Measurements from ENCODE around the gene SMYD3.

SMYD3 gene

DNA sequence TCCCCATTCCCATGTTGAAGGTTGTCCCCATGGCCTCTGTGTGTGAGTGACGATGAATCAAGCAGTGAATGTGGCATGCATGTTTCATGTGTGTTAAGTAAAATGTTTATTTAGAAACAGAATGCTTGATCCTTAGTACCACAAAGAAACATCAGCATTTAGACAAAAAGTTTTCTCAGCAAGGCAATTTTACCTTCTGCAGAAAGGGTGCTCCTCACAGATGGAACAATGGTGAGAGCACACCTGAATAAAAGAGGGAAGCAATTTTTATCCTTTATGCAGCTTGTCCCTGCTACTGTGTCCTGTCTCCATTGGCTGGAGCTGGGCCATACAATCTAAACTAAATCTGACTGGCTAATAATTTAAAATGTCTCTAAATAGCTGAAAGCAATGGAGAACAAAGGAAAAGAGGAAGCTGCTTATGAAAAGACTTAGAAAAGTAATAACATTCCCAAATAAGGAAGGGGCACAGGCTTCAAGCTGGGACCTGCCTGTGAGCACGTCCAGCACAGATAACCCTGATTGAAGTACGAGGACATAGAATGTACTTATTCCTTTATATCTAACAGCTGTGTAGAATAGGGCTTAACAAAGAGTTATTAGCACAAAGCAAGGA lies 8.4 kb upstream of the SMYD3 start:
- DNase-seq (ENCODE audit: low spot score) = no peak

GRCh38 chr1:246513619-246514343 lies 6.7 kb upstream of the SMYD3 start:
- DNase-seq (ENCODE audit: low spot score) = no peak

- no peak for DNase-seq (ENCODE audit: low spot score)
Observed at GRCh38 chr1:246513041-246513440, 6.0 kb upstream of the SMYD3 start.

DNA sequence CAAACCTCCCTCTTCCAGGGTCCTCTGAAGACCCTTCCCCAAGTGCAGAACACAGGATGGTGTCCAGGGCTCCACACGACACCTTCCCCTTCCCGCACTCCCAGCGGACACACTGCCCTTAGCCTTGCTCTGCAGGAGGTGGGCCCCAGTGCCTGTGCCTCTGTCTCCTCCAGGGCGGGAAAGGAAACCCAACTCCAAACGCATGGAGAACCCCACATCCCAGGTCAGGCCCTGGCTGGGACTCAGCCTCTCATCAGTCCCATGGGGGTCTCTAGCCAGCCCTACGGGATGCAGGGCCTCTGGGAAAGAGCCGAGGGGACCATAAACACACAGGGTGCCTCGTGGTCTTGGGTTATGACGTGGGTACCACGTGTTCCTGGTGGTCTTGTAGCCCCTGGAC lies 5.6 kb upstream of the SMYD3 start:
- DNase-seq (ENCODE audit: low spot score) = no peak

GRCh38 chr1:246512230-246512629 lies 5.2 kb upstream of the SMYD3 start:
- no peak for DNase-seq (ENCODE audit: low spot score)

DNA sequence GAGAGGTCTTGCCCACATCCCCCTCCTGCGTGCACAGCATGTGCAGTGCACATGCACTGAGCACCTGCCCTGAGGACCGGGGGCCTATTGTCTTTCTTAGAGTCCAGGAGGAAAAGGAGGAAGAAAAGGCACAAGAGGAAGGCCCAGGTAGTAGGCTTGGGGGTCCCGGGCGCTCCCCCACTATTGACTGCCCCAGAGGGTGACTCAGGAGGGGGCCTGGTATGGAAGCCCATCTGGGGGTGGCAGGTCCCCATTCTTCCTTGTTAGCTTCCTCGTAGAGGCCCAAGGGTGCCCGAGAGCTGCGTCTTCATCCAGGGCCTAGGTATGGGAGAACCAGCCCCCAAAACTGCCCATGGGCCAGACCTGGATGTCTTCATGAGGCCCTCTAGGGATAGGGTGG lies 4.1 kb upstream of the SMYD3 start:
- no peak for DNase-seq (ENCODE audit: low spot score)

GRCh38 chr1:246510147-246511030 lies 3.3 kb upstream of the SMYD3 start:
- DNase-seq (ENCODE audit: low spot score) = no peak

GRCh38 chr1:246508897-246509688 lies 2.0 kb upstream of the SMYD3 start:
- no peak for DNase-seq (ENCODE audit: low spot score)

DNA sequence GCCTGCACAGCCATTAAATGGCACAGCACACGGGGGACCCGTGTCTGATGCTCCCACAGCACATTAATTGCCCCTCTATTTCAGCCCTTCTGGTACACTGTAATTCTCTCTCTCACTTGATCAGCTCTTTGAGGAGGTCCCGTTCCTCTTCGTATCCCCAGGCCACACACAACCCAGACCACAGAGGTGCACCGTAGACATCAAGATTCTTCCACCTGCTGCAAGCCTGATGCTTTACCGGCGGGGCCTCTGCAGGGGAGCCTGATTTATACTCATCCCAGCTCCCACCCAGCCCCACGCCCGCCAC lies 759 bp downstream of the SMYD3 start:
- no peak for DNase-seq (ENCODE audit: low spot score)

GRCh38 chr1:246503341-246503740 lies 3.7 kb downstream of the SMYD3 start:
- DNase-seq (ENCODE audit: low spot score) = no peak

DNA sequence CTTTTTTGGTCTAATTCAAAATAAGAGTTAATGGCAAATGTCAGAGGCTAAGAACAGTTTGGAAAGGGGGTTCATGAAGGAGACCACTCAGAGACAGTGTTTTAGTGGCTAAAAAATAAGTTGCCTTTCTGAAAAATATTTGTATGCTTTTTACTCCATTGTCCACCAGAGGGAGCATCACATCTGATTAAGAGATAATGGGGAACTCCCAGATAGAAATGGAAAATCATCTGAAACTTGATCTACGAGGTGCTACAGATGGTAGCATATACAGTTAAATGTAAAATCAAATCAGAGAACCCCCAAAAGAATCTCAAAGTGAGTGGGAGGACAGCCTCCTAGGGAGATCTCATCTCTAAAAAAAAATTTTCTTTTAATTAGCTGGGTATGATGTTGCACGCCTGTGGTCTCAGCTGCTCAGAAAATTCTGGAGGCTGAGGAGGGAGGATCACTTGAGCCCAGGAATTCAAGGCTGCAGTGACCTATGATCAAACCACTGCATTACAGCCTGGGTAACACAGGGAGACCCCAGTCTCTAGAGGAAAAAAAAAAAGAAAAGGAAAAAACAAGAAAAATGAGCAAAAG lies 9.7 kb downstream of the SMYD3 start:
- DNase-seq (ENCODE audit: low spot score) = peak; percentile 79

DNA sequence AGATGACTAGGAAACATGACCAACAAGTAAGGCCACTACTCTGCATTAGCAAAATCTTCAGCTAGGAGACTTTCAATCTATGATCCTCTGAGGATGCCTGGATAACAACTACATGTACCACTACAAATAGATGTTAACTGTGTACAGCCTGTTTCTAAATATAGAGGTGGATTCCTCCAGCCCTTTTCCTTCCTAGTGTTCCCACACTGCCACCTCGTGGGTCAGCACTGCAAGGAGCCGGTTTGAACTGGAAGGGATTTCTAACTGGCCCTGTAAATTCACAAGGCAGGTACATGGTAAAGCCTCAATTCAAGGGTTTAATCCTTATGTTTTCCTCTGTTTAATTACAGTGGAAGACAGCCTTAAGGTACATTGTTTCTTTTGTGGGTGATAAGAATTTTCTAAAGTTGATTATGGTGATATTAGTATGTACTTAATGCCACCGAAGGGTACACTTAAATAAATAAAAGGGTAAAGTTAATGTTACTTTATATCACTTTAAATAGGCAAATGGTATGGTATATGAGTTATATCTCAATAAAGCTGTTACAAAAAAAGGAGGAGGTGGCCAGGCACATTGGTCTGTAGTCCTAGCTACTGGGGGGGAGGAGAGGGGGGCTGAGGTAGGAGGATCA lies 14.4 kb downstream of the SMYD3 start:
- DNase-seq (ENCODE audit: low spot score) = peak; percentile 84

DNA sequence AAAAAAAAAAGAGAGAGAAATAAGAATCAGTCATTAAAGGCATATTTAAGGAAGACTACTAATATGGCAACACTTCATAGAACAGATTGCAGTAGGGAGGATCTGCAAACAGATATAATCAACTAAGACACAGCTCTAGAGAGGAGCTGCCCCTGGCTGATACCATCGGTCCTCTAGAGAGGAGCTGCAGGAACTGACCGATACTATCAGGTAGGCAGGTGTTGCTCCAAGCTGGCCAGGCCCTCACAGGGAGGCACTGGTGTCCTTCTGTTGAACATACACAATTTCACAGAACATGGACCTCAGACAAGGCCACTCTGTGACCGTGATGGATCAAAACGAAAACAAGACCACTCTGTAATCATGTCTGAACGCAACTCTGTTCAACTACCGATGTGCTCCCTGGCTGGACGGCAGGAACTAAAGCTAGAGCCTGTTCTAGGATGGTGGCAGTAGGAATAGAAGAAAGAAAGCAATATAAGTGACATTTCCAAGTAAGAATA lies 15.5 kb downstream of the SMYD3 start:
- no peak for DNase-seq (ENCODE audit: low spot score)

DNA sequence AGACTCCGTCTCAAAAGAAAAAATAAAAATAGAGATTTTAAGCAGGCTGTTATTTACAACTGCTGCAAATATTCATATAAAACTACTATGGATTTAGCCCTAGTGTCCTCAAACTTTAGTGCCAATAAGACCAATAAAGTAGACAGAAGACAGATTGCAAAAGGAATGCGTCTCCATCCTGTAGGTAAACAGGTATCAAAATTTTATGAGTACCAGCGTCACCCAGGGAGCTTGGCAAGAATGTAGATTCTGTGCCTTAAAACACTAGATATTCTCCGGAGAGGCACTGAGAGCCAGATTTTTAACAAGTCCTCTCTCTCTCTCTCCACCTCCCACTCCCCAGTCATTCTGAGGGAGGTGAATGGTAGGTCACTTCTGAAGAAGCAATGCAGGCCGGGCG lies 18.4 kb downstream of the SMYD3 start:
- DNase-seq (ENCODE audit: low spot score) = no peak

- no peak for DNase-seq (ENCODE audit: low spot score)
Observed at GRCh38 chr1:246483569-246483933, 23.5 kb downstream of the SMYD3 start.

GRCh38 chr1:246482805-246483568 lies 24.1 kb downstream of the SMYD3 start:
- no peak for DNase-seq (ENCODE audit: low spot score)

- DNase-seq (ENCODE audit: low spot score) = no peak
Observed at GRCh38 chr1:246479061-246479460, 28.0 kb downstream of the SMYD3 start.

DNA sequence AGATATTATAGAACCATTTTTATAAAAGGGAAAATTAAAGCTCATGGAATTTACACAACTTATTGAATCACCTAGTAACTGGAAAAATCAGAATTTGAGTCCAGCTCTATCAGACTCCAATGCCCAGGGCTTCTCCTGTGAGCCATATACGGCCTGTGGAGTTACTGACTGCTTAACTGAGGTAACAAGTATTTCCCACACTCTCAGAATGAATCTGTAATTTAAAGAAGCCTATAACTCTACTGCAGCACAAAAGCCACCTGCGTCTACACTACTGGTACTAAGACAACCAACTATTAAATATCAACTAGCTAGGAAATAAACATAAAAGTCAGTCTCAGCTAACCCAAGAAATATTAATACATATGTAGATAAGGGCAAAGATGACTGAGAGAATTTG lies 29.4 kb downstream of the SMYD3 start:
- no peak for DNase-seq (ENCODE audit: low spot score)

- DNase-seq (ENCODE audit: low spot score) = no peak
Observed at GRCh38 chr1:246476771-246477170, 30.3 kb downstream of the SMYD3 start.

- DNase-seq (ENCODE audit: low spot score) = no peak
Observed at GRCh38 chr1:246471688-246472087, 35.4 kb downstream of the SMYD3 start.

DNA sequence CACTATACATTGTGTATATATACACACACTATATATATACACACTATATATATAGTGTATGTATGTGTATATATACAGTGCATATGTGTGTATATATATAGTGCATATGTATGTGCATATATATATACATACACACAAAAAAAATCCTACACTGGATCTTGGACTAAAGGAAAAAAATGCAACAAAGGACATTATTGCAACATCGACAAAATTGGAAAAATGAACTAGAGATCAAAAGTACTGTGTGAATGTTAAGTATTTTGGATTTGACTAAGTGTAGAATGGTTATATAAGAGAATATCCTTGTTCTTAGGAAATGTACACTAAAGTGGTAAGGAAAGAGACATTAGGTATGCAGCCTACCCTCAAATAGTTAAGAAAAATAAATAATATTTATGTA lies 36.5 kb downstream of the SMYD3 start:
- DNase-seq (ENCODE audit: low spot score) = no peak

Data from Ammon's horn (tissue), 1 donor.